Uterus (tissue), 4 donors: ENCODE measurements around the gene ANAPC16. TPM values are rescaled to one million over a fixed set of nuclear protein-coding genes. Genes with fewer than 3 reads are reported as not detected.

Source experiments
- DNase-seq, 2 donors: peaks; one replicate each; pipeline ENCODE4 v3.0.0-alpha.2; 2019 to 2020
- H3K27ac ChIP-seq, 2 donors: fragments of 200-600 bp; sonication (generic); 1 replicate in 1 of 2; 2 replicates in 1 of 2; pipeline ENCODE4 v1.5.1; 2016 to 2018
- H3K27me3 ChIP-seq, 2 donors: fragments of 200-600 bp; sonication (generic); one replicate each; pipeline ENCODE4 v1.5.1; 2018 to 2019; ENCODE audit warnings: control low read depth in 1 of 2
- H3K36me3 ChIP-seq, 2 donors: fragments of 200-600 bp; sonication (generic); one replicate each; pipeline ENCODE4 v1.5.1; 2019; ENCODE audit warnings: control low read depth in 1 of 2
- H3K4me1 ChIP-seq, 2 donors: fragments of 200-600 bp; sonication (generic); one replicate each; pipeline ENCODE4 v1.5.1; 2018 to 2019; ENCODE audit warnings: control low read depth in 1 of 2
- H3K4me3 ChIP-seq, 2 donors: fragments of 200-600 bp; sonication (generic); 1 replicate in 1 of 2; 2 replicates in 1 of 2; pipeline ENCODE4 v1.5.1; 2018 to 2019; ENCODE audit warnings: mild to moderate bottlenecking in 1 of 2
- H3K9me3 ChIP-seq, 2 donors: fragments of 200-600 bp; sonication (generic); one replicate each; pipeline ENCODE4 v1.5.1; 2019; ENCODE audit warnings: control low read depth in 1 of 2
- POLR2A ChIP-seq, 2 donors: fragments of 450-650 bp; IDR thresholded peaks; one replicate each; pipeline ENCODE4 v1.6.1; 2016; ENCODE audit warnings: antibody characterized with exemption in 2 of 2, mild to moderate bottlenecking in 1 of 2, moderate library complexity in 1 of 2
- intact Hi-C: fragments of 100-400 bp; cut with DNase I; formaldehyde crosslinking; loops from one replicate; pipeline ENCODE4 v1.15.1; 2023; ENCODE audit warnings: low total_unique reads
- total RNA-seq, 4 donors: library from RNA; depleted of rRNA in 3 of 4; stranded (reverse); fragments of >200 nt in 3 of 4; gene quantifications; one replicate each; pipeline versions ENCODE4 v1.1.0 to v1.2.4, GENCODE V29; 2014 to 2023
- TF ChIP-seq, protein P1 (sequence below), 4 experiments: fragments of 200-600 bp in 2 of 4; fragments of 450-650 bp in 2 of 4; sonication (generic) in 2 of 4; IDR thresholded peaks; one replicate each; pipeline ENCODE4 v1.5.1; 2016 to 2019; ENCODE audit warnings: antibody characterized with exemption in 4 of 4, mild to moderate bottlenecking in 2 of 4, moderate library complexity in 1 of 4
- donor health status: DM: yes; HTN: yes; CAD: no.

The ANAPC16 gene
- total RNA-seq, 4 donors from 2014 or later = 83.8 to 144 (median 101) TPM

- Histone ChIP-seq H3K36me3 (no peaks in the 10 kb centered on the region), H3K4me3 (no peak overlapping the region), H3K4me1 (peaks cover 30 to 51% of the 10 kb centered on the region in 2 donors), H3K27me3 (no peaks in the 10 kb centered on the region), H3K27ac (peak overlapping the region; percentile 92 to 99), H3K9me3 (no peaks in the 10 kb centered on the region)
- DNase-seq = no peak
- no peak for TF ChIP-seq POLR2A (IDR thresholded peaks at IDR 0.05)
- TF ChIP-seq, protein P1, sequence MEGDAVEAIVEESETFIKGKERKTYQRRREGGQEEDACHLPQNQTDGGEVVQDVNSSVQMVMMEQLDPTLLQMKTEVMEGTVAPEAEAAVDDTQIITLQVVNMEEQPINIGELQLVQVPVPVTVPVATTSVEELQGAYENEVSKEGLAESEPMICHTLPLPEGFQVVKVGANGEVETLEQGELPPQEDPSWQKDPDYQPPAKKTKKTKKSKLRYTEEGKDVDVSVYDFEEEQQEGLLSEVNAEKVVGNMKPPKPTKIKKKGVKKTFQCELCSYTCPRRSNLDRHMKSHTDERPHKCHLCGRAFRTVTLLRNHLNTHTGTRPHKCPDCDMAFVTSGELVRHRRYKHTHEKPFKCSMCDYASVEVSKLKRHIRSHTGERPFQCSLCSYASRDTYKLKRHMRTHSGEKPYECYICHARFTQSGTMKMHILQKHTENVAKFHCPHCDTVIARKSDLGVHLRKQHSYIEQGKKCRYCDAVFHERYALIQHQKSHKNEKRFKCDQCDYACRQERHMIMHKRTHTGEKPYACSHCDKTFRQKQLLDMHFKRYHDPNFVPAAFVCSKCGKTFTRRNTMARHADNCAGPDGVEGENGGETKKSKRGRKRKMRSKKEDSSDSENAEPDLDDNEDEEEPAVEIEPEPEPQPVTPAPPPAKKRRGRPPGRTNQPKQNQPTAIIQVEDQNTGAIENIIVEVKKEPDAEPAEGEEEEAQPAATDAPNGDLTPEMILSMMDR (IDR thresholded peaks at IDR 0.05) = no peak
- intact Hi-C loops = no loop called here
Observed at GRCh38 chr10:72251635-72252034, 35.8 kb downstream of the ANAPC16 start.

GRCh38 chr10:72252972-72253371, 37.2 kb downstream of the ANAPC16 start:
- no peak for DNase-seq
- no peaks in the 10 kb centered on the region for H3K27me3 ChIP-seq
- H3K27ac ChIP-seq = peak overlapping the region; percentile 92 to 99
- no peak overlapping the region for H3K4me3 ChIP-seq
- H3K4me1 ChIP-seq = peaks cover 25 to 41% of the 10 kb centered on the region in 2 donors
- H3K36me3 ChIP-seq = no peaks in the 10 kb centered on the region
- H3K9me3 ChIP-seq = no peaks in the 10 kb centered on the region
- intact Hi-C loops = no loop called here
- TF ChIP-seq, protein P1 (IDR thresholded peaks at IDR 0.05) = no peak
- TF ChIP-seq POLR2A (IDR thresholded peaks at IDR 0.05) = no peak

- no peak for DNase-seq
- Histone ChIP-seq H3K9me3 (no peaks in the 10 kb centered on the region), H3K27ac (peak overlapping the region; percentile 92 to 99), H3K27me3 (no peaks in the 10 kb centered on the region), H3K36me3 (no peaks in the 10 kb centered on the region), H3K4me3 (no peak overlapping the region), H3K4me1 (peaks cover 23 to 38% of the 10 kb centered on the region in 2 donors)
- intact Hi-C loops = no loop called here
- no peak for TF ChIP-seq POLR2A (IDR thresholded peaks at IDR 0.05)
- TF ChIP-seq, protein P1 (IDR thresholded peaks at IDR 0.05) = no peak
Observed at GRCh38 chr10:72253578-72253977, 37.8 kb downstream of the ANAPC16 start.

GRCh38 chr10:72254813-72255568, 39.2 kb downstream of the ANAPC16 start:
- peak; percentile 46 to 65 for TF ChIP-seq POLR2A (IDR thresholded peaks at IDR 0.05)
- TF ChIP-seq, protein P1 (IDR thresholded peaks at IDR 0.05) = no peak
- DNase-seq = peak; percentile 91 to 95
- Histone ChIP-seq H3K4me1 (peaks cover 27 to 43% of the 10 kb centered on the region in 2 donors), H3K9me3 (no peaks in the 10 kb centered on the region), H3K4me3 (no peak overlapping the region), H3K27ac (peak overlapping the region; percentile 92 to 99), H3K36me3 (no peaks in the 10 kb centered on the region), H3K27me3 (no peaks in the 10 kb centered on the region)
- intact Hi-C loops = no loop called here

DNA sequence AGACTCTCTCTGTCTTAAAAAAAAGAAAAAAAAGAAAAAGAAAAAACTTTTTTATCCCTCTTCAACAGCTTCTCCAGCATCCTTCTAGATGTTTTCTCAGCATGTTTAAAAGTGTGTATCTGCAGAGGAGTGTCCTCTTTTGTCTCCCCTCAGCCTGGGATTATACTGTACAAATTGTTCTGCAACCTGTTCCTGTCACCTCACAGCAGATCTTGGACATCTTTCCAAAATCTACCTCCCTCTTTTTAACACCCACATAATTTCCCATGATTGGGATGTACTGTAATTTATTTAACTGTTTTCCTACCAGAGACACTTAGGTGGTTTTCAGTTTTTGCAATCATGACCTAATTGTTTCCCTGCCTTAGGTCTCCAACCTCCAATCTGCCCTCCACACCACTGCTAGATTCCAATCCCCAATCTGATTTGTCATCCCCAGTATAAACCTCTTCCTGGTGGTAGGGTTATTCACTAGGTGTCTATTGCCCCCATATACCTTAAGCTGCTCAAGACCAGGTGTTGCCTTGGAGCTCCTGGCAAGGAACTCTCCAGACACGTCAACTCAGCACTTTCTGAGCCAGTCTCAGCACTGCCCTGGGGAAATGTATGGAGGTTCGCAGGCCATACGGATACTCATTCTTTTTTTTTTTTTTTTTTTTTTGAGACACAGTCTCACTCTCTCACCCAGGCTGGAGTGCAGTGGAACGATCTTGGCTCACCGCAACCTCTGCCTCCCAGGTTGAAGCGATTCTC, 40.3 kb downstream of the ANAPC16 start:
- Histone ChIP-seq H3K9me3 (no peaks in the 10 kb centered on the region), H3K4me1 (peaks cover 33 to 48% of the 10 kb centered on the region in 2 donors), H3K27ac (peak overlapping the region; percentile 92 to 99), H3K36me3 (no peaks in the 10 kb centered on the region), H3K4me3 (no peak overlapping the region), H3K27me3 (no peaks in the 10 kb centered on the region)
- TF ChIP-seq, protein P1 (IDR thresholded peaks at IDR 0.05) = no peak
- TF ChIP-seq POLR2A (IDR thresholded peaks at IDR 0.05) = no peak
- DNase-seq = no peak
- intact Hi-C loops = no loop called here
